Stimulated activated CD4-positive, alpha-beta T cell treated with anti-CD3 and anti-CD28 coated beads, Interleukin-1b, Interleukin-23, amount 100 ng/mL, for 24 hours (primary cell): ENCODE measurements around the gene RAB11B.
"Not testable (repeated sequence)": the region's sequence is repeated elsewhere in the genome, so short reads cannot be mapped to it uniquely, and the experiment has no call there.

Experiments
- DNase-seq, 4 experiments: peaks; one replicate each; pipeline ENCODE4 v3.0.0-alpha.2; 2020; ENCODE audit warnings: low read depth in 4 of 4, low spot score in 1 of 4

The RAB11B gene

DNA sequence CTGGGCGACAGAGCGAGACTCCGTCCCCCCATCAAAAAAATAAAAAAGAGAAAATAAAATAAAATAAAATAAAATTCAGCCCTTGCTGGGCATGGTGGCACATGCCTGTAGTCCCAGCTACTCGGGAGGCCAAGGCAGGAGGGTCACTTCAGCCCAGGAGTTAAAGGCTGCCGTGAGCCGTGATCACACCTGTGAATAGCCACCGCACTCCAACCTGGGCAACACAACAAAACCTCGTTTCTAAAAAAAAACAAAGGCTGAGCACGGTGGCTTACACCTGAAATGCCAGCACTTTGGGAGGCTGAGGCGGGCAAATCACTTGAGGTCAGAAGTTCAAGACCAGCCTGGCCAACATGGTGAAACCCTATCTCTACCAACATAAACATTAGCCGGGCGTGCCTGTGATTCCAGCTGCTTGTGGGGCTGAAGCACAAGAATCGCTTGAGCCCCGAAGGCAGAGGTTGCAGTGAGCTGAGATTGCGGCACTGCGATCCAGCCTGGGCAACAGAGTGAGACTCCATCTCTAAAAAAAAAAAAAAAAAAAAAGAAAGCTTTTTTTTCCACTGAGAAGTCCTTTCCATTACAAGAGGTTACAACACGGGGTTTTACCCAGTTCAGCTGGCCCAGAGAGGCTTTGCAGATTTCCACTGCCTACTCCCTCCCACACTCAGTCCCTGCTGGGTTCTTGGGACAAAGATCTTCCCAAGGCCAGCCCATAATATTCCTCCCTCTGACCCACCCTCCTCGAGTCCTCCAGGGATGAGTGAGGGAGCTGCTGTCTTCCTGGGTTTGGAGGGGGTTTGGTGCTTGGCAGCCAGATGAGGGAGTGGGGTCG, 19.8 kb upstream of the RAB11B start:
- DNase-seq: no peak

DNA sequence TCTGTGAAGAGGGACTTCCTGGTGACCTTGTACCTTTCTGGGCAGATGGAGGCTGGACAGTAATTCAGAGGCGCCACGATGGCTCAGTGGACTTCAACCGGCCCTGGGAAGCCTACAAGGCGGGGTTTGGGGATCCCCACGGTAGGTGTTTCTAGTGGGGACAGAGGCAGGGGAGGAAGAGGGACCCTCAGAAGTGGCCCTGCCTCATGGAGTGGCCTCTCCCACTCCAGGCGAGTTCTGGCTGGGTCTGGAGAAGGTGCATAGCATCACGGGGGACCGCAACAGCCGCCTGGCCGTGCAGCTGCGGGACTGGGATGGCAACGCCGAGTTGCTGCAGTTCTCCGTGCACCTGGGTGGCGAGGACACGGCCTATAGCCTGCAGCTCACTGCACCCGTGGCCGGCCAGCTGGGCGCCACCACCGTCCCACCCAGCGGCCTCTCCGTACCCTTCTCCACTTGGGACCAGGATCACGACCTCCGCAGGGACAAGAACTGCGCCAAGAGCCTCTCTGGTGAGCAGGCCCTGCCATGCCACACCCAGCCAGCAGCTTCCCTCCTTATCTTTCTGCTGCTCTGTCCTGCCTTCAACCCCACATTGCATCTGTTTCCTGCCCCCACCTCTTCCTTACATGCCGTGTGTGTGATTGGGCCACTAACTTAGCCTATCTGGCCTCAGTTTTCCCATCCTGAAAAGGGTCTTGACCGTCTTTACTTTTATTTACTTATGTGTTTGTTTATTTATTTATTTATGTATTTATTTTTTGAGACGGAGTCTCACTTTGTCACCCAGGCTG, 19.0 kb upstream of the RAB11B start:
- DNase-seq: no peak

DNA sequence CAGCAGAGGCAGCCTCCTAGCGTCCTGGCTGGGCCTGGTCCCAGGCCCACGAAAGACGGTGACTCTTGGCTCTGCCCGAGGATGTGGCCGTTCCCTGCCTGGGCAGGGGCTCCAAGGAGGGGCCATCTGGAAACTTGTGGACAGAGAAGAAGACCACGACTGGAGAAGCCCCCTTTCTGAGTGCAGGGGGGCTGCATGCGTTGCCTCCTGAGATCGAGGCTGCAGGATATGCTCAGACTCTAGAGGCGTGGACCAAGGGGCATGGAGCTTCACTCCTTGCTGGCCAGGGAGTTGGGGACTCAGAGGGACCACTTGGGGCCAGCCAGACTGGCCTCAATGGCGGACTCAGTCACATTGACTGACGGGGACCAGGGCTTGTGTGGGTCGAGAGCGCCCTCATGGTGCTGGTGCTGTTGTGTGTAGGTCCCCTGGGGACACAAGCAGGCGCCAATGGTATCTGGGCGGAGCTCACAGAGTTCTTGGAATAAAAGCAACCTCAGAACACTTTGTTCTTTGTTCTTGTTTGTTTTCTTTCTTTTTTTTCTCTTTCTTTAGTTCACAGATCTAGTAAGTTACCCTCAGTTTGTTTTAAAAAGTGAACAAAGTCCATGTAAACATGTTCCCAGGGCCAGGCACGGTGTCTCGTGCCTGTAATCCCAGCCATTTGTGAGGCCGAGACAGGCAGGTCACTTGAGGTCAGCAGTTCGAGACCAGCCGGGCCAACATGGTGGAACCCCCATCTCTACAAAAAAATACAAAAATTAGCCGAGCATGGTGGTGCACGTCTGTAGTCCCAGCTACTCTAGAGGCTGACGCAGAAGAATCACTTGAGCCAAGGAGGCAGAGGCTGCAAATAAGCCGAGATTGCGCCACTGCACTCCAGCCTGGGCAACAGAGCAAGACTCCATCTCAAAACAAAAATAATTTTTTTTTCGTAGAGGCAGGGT, 16.0 kb upstream of the RAB11B start:
- DNase-seq: no peak

DNA sequence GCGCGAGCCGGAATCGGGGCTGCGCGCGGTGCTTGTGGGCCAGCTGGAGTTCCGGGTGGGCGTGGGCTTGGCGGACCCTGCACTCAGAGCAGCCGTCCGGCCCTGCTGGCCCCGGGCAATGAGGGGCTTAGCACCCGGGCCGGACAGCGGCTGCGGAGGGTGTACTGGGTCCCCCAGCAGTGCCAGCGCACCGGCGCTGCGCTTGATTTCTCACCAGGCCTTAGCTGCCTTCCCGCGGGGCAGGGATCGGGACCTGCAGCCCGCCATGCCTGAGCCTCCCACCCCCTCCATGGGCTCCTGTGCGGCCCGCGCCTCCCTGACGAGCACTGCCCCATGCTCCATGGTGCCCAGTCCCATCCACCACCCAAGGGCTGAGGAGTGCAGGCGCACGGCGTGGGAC, 14.4 kb upstream of the RAB11B start:
- DNase-seq: not testable (repeated sequence)

GRCh38 chr19:8376373-8376974, 13.7 kb upstream of the RAB11B start:
- DNase-seq: not testable (repeated sequence)

- DNase-seq: no peak
Observed at GRCh38 chr19:8377598-8377997, 12.6 kb upstream of the RAB11B start.

- not testable (repeated sequence) for DNase-seq
Observed at GRCh38 chr19:8379156-8379891, 10.8 kb upstream of the RAB11B start.

DNA sequence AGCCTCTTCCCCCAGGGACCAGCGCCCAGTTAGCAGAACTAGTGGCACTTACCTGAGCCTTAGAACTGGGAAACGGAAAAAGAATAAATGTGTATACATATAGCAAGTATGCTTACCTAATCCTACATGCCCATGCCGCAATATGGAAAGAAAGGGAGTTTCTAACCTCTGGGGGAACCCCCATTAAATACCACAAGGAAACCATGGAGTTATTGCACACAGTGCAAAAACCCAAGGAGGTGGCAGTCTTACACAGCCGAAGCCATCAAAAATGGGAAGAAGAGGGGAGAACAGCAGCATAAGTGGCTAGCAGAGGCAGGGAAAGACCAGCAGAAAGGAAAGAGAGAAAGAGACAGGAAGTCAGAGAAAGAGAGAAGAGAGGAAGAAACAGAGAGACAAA, 5.6 kb upstream of the RAB11B start:
- not testable (repeated sequence) for DNase-seq

- not testable (repeated sequence) for DNase-seq
Observed at GRCh38 chr19:8385103-8385502, 5.1 kb upstream of the RAB11B start.

- DNase-seq: not testable (repeated sequence)
Observed at GRCh38 chr19:8385566-8385965, 4.6 kb upstream of the RAB11B start.

DNA sequence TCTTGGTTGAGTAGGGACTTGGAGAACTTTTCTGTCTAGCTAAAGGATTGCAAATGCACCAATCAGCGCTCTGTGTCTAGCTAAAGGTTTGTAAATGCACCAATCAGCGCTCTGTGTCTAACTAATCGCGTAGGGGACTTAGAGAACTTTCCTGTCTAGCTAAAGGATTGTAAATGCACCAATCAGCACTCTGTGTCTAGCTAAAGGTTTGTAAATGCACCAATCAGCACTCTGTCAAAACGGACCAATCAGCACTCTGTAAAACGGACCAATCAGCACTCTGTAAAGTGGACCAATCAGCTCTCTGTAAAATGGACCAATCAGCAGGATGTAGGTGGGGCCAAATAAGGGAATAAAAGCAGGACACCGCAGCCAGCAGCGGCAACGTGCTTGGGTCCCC, 3.7 kb upstream of the RAB11B start:
- not testable (repeated sequence) for DNase-seq

DNA sequence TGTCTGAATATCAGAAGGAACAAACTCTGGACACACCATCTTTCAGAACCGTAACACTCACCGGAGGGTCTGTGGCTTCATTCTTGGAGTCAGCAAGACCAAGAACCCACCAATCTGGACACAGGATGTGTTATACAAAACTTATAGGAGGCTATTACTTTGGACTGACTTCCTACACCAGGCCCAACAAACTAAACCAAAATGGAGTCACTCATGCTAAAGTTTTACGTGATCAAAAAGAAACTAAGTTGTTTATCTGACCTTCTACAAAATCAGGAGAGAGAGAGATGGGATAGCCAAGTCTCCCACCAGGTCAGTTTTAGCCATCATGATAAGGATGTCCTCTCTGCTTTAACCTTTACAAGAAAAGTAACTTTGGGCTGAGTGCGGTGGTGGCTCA, 3.2 kb upstream of the RAB11B start:
- no peak for DNase-seq

DNA sequence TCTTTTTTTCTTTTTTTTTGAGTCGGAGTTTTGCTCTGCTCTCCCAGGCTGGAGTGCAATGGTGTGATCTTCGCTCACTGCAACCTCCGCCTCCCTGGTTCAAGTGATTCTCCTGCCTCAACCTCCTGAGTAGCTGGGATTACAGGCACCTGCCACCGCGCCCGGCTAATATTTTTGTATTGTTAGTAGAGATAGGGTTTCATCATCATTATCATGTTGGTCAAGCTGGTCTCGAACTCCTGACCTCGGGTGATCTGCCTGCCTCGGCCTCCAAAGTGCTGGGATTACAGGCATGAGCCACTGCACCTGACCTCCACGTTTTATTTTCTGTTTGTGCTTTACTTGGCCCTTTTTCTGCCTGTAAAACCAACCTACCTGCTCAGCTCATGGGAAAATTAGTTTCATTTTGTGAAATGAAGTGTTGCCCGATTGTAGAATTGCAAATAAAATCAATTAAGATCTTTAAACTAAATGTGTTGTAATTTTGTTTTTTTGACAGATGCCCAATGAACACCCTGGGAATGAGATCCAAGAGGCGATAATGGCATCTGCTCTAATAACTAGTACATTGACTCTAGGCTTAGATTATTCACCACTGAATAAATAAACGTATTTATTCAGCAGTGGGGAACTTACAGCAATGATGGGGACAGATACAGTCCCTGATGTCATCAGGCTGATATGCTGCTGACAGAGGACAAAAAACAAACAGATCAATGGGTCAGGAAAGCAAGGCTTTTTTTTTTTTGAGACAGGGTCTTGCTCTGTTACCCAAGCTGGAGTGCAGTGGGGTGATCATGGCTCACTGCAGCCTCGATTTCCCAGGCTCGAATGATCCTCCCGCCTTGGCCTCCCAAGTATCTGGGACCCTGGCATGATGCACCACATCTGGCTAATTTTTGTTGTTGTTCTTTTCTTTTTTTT, 2.2 kb upstream of the RAB11B start:
- no peak for DNase-seq

DNA sequence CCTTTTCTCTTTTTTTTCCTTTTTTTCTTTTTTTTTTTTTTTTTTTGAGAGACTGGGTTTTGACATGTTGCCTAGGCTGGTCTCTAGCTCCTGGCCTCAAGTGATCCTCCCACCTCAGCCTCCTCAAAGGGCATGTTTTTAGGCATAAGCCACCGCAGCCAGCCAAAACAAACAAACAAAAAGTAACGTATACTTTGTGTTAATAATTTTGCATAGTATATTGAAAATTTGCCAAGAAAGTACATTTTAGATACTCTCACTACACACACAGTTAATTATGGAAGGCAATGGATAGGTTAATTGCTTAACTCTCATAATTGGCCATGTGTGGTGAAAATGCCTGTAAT, 1.6 kb upstream of the RAB11B start:
- DNase-seq: no peak

DNA sequence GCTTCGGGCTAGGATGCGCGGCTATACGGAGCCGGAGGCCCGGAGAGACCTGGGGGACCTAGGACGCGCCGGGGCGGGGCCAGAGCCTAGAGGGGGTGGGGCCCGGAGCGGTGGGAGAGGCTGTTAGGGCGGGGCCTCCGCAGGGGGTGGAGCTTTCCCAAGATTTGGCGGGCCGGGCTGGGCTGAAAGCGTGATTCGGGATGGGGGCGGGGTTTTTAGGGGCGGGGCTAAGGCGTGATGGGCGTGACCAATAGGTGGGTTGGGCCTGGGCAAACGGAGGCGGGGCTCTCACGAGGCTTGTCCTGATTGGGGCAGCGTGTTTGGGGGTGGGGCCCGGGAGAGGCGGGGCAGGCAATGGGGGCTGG, 439 bp downstream of the RAB11B start:
- peak; percentile 83 to 95 (median 92) for DNase-seq

DNA sequence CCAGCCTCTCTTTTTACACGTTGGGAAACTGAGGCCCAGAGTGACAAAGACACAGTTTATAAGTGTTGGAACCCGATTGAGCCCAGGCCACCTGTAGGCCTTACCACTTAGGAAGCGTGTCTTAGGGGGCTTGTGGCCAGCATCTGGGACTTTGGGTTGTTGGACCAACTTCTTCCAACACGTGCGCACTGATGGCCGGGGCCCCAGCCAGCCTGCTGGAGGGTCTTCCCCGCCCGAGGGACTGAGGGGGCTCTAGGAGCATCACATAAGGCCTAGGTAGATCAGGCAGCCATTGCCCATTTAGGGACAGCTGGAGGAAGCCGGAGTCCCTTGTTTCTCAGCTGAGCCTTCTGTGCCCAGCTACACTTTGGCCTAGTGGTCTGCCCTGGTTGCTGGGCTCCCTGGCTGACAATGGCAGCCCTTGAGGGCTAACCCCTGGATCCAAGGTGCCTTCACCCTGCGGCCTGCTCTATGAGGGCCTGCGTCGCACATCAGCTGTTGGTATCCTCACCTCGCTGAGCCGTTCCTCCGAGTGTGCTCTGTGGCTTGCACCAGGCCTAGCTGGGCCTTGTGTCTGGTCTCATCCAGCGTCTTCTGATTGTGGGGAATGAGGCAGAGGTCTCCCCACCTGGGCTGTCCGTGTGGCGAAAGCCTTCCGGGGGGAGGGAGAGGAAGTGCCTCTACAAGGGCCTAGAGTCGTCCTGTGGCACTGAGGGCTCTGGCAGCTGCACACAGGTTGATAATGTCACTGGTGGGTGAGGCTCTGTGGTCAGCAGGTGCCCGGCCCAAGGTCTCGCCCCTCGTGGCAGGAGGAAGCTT, 1.2 kb downstream of the RAB11B start:
- DNase-seq: no peak

DNA sequence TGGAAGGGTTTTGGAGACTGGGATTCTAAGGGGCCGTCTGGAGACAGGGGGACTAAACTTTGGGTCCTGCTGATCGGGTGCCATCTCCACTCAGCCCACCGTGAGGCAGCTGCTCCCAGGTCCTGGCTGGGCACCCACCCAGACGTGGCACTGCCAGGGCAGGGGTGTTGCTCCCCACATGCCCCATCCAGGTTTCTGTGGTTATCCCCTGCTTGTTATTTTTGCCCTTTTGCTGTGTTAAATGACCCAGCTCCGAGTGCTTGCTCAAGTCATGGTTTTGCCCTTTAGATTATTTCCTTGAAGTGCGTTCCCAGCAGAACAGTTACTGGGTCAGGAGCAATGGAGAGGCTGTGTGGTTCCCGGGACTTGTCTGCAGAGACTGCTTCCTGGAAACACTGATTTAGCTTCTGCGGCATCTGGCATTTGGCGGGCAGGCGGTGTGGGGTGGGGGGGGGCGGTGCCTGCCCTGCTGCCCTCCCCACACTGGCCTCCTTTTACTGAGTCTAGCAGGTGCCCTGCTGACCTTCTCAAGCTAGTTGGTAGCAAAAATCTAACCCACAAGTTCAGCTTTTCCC, 1.9 kb downstream of the RAB11B start:
- no peak for DNase-seq
